B cell (primary cell): Measurements from ENCODE around the gene PHRF1. TPM values are rescaled to one million over a fixed set of nuclear protein-coding genes. Genes with fewer than 3 reads are reported as not detected.

Experiments used
- ATAC-seq: fragments of 200-7000 bp; cut with Tn5 transposase; one replicate; pipeline ENCODE4 v1.10.0; 2021; ENCODE audit warnings: low read depth, mild to moderate bottlenecking, moderate number of reproducible peaks, moderate library complexity
- CTCF ChIA-PET: fragments of 350-600 bp; sonication (Branson Sonifier 250); formaldehyde crosslinking; loops from one replicate; lab custom pipeline; 2021; ENCODE audit warnings: antibody characterized with exemption, inconsistent platforms; lab: Charles Lee
- POLR2A ChIA-PET: fragments of 350-600 bp; sonication (Branson Sonifier 250); formaldehyde crosslinking; loops from one replicate; lab custom pipeline; 2021; ENCODE audit warnings: antibody characterized with exemption; lab: Charles Lee
- DNase-seq: peaks from one replicate; pipeline ENCODE4 v3.0.0; 2013
- H2AFZ ChIP-seq: 2 replicates; pipeline ENCODE4 v1.6.1; 2012; ENCODE audit warnings: mild to moderate bottlenecking, low read depth, low read length; ENCODE audit not compliant: insufficient read depth, poor library complexity, severe bottlenecking
- H3K27ac ChIP-seq, 2 donors: 1 replicate in 1 of 2; 2 replicates in 1 of 2; pipeline ENCODE4 v1.5.1; 2012 to 2013; ENCODE audit warnings: low read length in 2 of 2, mild to moderate bottlenecking in 2 of 2, moderate library complexity in 1 of 2
- H3K27me3 ChIP-seq, 4 experiments: fragments of 200-600 bp in 1 of 4; sonication (generic) in 1 of 4; replicated peaks in 1 of 4; 1 replicate in 2 of 4; 2 replicates in 2 of 4; pipeline versions ENCODE4 v1.6.1 to v1.7.0; 2013 to 2016; ENCODE audit warnings: low read length in 3 of 4, mild to moderate bottlenecking in 2 of 4, mixed read lengths in 1 of 4, moderate library complexity in 1 of 4; ENCODE audit not compliant: insufficient read depth in 4 of 4, control insufficient read depth in 3 of 4; ENCODE audit errors: control extremely low read depth in 1 of 4
- H3K36me3 ChIP-seq, 2 experiments: replicated peaks in 1 of 2; 1 replicate in 1 of 2; 2 replicates in 1 of 2; pipeline versions ENCODE4 v1.6.1 to v1.7.1; 2013; ENCODE audit warnings: low read length in 1 of 2; ENCODE audit not compliant: insufficient read depth in 2 of 2, control insufficient read depth in 1 of 2; ENCODE audit errors: control extremely low read depth in 1 of 2, extremely low read depth in 1 of 2
- H3K4me1 ChIP-seq, 2 donors: fragments of 200-600 bp in 1 of 2; sonication (generic) in 1 of 2; 1 replicate in 1 of 2; 2 replicates in 1 of 2; pipeline versions ENCODE4 v1.5.1 to v1.6.1; 2013 to 2017; ENCODE audit warnings: low read length in 2 of 2; ENCODE audit not compliant: control insufficient read depth in 2 of 2, insufficient read depth in 2 of 2
- H3K4me2 ChIP-seq: replicated peaks from 2 replicates; pipeline ENCODE3; 2012; ENCODE audit warnings: mild to moderate bottlenecking, low read depth, low read length; ENCODE audit not compliant: poor library complexity, severe bottlenecking
- H3K4me3 ChIP-seq, 5 experiments: fragments of 200-600 bp in 1 of 5; sonication (generic) in 1 of 5; 1 replicate in 3 of 5; 2 replicates in 2 of 5; pipeline versions ENCODE4 v1.5.1 to v1.7.0; 2011 to 2016; ENCODE audit warnings: low read length in 4 of 5, mild to moderate bottlenecking in 4 of 5, low read depth in 2 of 5, control low read depth in 1 of 5, moderate library complexity in 1 of 5; ENCODE audit not compliant: insufficient read depth in 1 of 5; ENCODE audit errors: control extremely low read depth in 1 of 5, extremely low read depth in 1 of 5
- H3K79me2 ChIP-seq: fragments of 200-600 bp; sonication (generic); one replicate; pipeline ENCODE4 v1.6.0; 2016; ENCODE audit warnings: low read length; ENCODE audit not compliant: control insufficient read depth, insufficient read depth
- H3K9ac ChIP-seq: fragments of 200-600 bp; sonication (generic); 2 replicates; pipeline ENCODE4 v1.6.1; 2017; ENCODE audit warnings: mild to moderate bottlenecking, low read length, moderate library complexity
- H3K9me3 ChIP-seq, 3 donors: one replicate each; pipeline versions ENCODE4 v1.6.1 to v1.7.1; 2013; ENCODE audit warnings: low read length in 2 of 3; ENCODE audit not compliant: control insufficient read depth in 2 of 3, insufficient read depth in 1 of 3; ENCODE audit errors: control extremely low read depth in 1 of 3
- H4K20me1 ChIP-seq: 2 replicates; pipeline ENCODE4 v1.6.0; 2012; ENCODE audit warnings: mild to moderate bottlenecking, low read length; ENCODE audit not compliant: insufficient read depth, control insufficient read depth, poor library complexity, severe bottlenecking
- H3K27ac Mint-ChIP-seq: one replicate; pipeline ENCODE4 v1.8.0; 2021; ENCODE audit warnings: mixed read lengths
- H3K27me3 Mint-ChIP-seq: one replicate; pipeline ENCODE4 v1.8.0; 2021; ENCODE audit warnings: mixed read lengths
- H3K4me1 Mint-ChIP-seq: one replicate; pipeline ENCODE4 v1.8.0; 2021; ENCODE audit warnings: mixed read lengths
- H3K4me3 Mint-ChIP-seq: one replicate; pipeline ENCODE4 v1.8.0; 2021; ENCODE audit warnings: mixed read lengths
- H3K9me3 Mint-ChIP-seq: one replicate; pipeline ENCODE4 v1.8.0; 2022; ENCODE audit warnings: mixed read lengths; ENCODE audit not compliant: insufficient read depth
- EZH2 ChIP-seq: IDR thresholded peaks from 2 replicates; pipeline ENCODE4 v1.6.1; 2012; ENCODE audit warnings: borderline replicate concordance, low read depth, mild to moderate bottlenecking, moderate library complexity, low read length; ENCODE audit not compliant: insufficient read depth, poor library complexity, severe bottlenecking
- WGBS: methylation state at CpG from one replicate; pipeline ENCODE4 v1.1.5; 2013; ENCODE audit warnings: missing lambda C conversion rate; ENCODE audit not compliant: insufficient coverage; 5-methylcytosine and 5-hydroxymethylcytosine counted together
- intact Hi-C: fragments of 100-400 bp; cut with micrococcal nuclease; formaldehyde crosslinking; loops from one replicate; pipeline ENCODE4 v1.10.0; 2022
- polyA plus RNA-seq: library from polyadenylated mRNA; depleted of rRNA; stranded (reverse); fragments of >200 nt; gene quantifications from 2 replicates; pipeline ENCODE4 v1.2.3, GENCODE V29; 2012
- total RNA-seq, 2 donors: library from RNA; stranded (reverse); fragments of 120-200 nt in 1 of 2; gene quantifications; 1 replicate in 1 of 2; 2 replicates in 1 of 2; pipeline versions ENCODE4 v1.2.3 to v1.2.4, GENCODE V29; 2013 to 2022
- TF ChIP-seq, protein P1 (sequence below): fragments of 200-600 bp; IDR thresholded peaks from one replicate; pipeline ENCODE4 v1.8.0; 2022; ENCODE audit warnings: antibody characterized with exemption, mild to moderate bottlenecking

PHRF1 gene
- total and polyA plus RNA-seq, 2 donors (not counting 1 experiment from before 2014, with no cell fraction given): 22.3 to 57.9 TPM

DNA sequence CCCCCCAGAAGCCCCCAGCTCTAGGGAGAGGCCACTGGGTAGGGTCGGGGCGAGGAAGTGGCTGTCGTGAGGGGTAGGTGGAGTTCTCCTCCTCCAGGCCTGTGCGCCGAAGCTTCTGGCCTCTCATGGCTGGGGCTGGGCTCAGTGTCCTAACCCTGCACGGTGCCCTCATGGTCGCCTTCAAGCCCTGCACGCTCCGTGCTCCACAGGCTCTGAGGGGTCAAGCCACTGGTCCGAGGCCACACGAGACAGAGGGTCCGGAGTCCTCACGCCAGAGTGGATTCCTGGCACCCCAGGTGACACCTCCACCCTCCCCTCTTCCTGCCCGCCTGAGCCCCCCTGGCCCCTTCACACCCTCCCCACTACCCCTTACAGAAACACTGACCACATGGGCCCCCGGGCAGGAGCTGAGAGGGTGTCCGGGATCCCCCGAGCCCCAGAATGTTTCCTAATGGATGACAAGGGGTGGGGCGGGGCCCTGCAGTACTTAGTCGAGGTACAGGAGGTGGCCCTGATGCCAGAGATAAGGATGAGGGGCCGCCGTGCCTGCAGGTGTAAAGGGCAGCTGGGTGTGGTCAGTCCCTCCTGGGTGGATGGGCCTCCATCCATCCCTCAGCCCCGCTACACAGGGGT is 49.5 kb downstream of the PHRF1 start:
- Histone ChIP-seq H3K4me2 (no peak overlapping the region), H3K4me3 (no peak overlapping the region), H3K4me1 (peaks cover 21 to 26% of the 10 kb centered on the region in 2 donors), H3K9me3 (peaks cover 0 to 8% (median 0%) of the 10 kb centered on the region in 3 donors), H4K20me1 (no peaks in the 10 kb centered on the region), H2AFZ (no peak overlapping the region), H3K27ac (no peak overlapping the region), H3K27me3 (peaks cover 0 to 34% (median 11%) of the 10 kb centered on the region in 4 experiments), H3K79me2 (no peaks in the 10 kb centered on the region), H3K36me3 (no peaks in the 10 kb centered on the region), H3K9ac (no peak overlapping the region)
- POLR2A ChIA-PET: no interaction called here
- no peak for ATAC-seq
- TF ChIP-seq EZH2: no peak
- TF ChIP-seq, protein P1, sequence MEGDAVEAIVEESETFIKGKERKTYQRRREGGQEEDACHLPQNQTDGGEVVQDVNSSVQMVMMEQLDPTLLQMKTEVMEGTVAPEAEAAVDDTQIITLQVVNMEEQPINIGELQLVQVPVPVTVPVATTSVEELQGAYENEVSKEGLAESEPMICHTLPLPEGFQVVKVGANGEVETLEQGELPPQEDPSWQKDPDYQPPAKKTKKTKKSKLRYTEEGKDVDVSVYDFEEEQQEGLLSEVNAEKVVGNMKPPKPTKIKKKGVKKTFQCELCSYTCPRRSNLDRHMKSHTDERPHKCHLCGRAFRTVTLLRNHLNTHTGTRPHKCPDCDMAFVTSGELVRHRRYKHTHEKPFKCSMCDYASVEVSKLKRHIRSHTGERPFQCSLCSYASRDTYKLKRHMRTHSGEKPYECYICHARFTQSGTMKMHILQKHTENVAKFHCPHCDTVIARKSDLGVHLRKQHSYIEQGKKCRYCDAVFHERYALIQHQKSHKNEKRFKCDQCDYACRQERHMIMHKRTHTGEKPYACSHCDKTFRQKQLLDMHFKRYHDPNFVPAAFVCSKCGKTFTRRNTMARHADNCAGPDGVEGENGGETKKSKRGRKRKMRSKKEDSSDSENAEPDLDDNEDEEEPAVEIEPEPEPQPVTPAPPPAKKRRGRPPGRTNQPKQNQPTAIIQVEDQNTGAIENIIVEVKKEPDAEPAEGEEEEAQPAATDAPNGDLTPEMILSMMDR: no peak
- Mint-ChIP-seq H3K4me1 (peaks cover 21% of the 10 kb centered on the region), H3K9me3 (no peaks in the 10 kb centered on the region), H3K27me3 (peaks cover 26% of the 10 kb centered on the region), H3K4me3 (no peak overlapping the region), H3K27ac (no peak overlapping the region)
- CTCF ChIA-PET: no interaction called here
- DNase-seq: peak; percentile 19
- WGBS: 88% methylated on average over 20 of the region's 22 CpGs
- intact Hi-C loops: no loop called here
